Bone marrow (tissue), 2 donors: Measurements from ENCODE around the gene OR2M2.

ENCODE experiments used
- DNase-seq, 2 donors: peaks; one replicate each; lab custom pipeline; 2025; lab: John Stamatoyannopoulos, UW

The OR2M2 gene

GRCh38 chr1:248174521-248174920, at the start of gene OR2M2:
OR2M2 (plus strand) TSS chr1:248174821; CDS start chr1:248179986, 5,165 bp downstream.
- no peak for DNase-seq

GRCh38 chr1:248127653-248128052, 47.0 kb upstream of the OR2M2 start:
- no peak for DNase-seq

- DNase-seq, result no peak
Measured at GRCh38 chr1:248136811-248137210, 37.8 kb upstream of the OR2M2 start.

GRCh38 chr1:248140846-248141245, 33.8 kb upstream of the OR2M2 start:
- DNase-seq, result no peak

- DNase-seq, result no peak
Measured at GRCh38 chr1:248143311-248143710, 31.3 kb upstream of the OR2M2 start.

- DNase-seq, result no peak
Measured at GRCh38 chr1:248144513-248145198, 30.0 kb upstream of the OR2M2 start, which contains the start of gene OR2M5. OR2M5 (plus strand) TSS chr1:248145148; CDS start chr1:248145148, 0 bp downstream.

GRCh38 chr1:248152056-248152827, 22.4 kb upstream of the OR2M2 start:
- no peak for DNase-seq

- no peak for DNase-seq
Measured at GRCh38 chr1:248155927-248156326, 18.7 kb upstream of the OR2M2 start.

- no peak for DNase-seq
Measured at GRCh38 chr1:248158758-248159157, 15.9 kb upstream of the OR2M2 start.

GRCh38 chr1:248164031-248164430, 10.6 kb upstream of the OR2M2 start:
- no peak for DNase-seq

- no peak for DNase-seq
Measured at GRCh38 chr1:248165186-248165585, 9.4 kb upstream of the OR2M2 start.

- DNase-seq, result no peak
Measured at GRCh38 chr1:248183996-248184395, 9.4 kb downstream of the OR2M2 start.

GRCh38 chr1:248187363-248187762, 12.7 kb downstream of the OR2M2 start:
- no peak for DNase-seq

- DNase-seq, result no peak
Measured at GRCh38 chr1:248189026-248189425, 14.4 kb downstream of the OR2M2 start.

GRCh38 chr1:248194117-248194516, 19.5 kb downstream of the OR2M2 start:
- DNase-seq, result no peak

- DNase-seq, result no peak
Measured at GRCh38 chr1:248196965-248197364, 22.3 kb downstream of the OR2M2 start, which contains the start of gene OR2M3. OR2M3 (plus strand) TSS chr1:248197265; CDS start chr1:248203068, 5,803 bp downstream.

- DNase-seq, result no peak
Measured at GRCh38 chr1:248215880-248216279, 41.3 kb downstream of the OR2M2 start.

GRCh38 chr1:248225537-248225936, 50.9 kb downstream of the OR2M2 start:
- no peak for DNase-seq

GRCh38 chr1:248229360-248229908, 54.8 kb downstream of the OR2M2 start:
- DNase-seq, result no peak
